Transverse colon (tissue), 4 donors: ENCODE data around the gene PRPF19.

ENCODE experiments used
- POLR2A ChIP-seq: fragments of 450-650 bp; IDR thresholded peaks from one replicate; pipeline ENCODE4 v1.6.1; 2016; ENCODE audit warnings: antibody characterized with exemption, mild to moderate bottlenecking, moderate library complexity
- POLR2AphosphoS5 ChIP-seq, 3 donors: sonication (generic); formaldehyde crosslinking; IDR thresholded peaks; one replicate each; pipeline ENCODE4 v1.6.1; 2016; ENCODE audit warnings: antibody characterized with exemption in 3 of 3
- TF ChIP-seq, protein P1 (sequence below), 5 experiments: fragments of 200-600 bp in 3 of 5; fragments of 450-650 bp in 2 of 5; sonication (generic) in 3 of 5; IDR thresholded peaks; 1 replicate in 2 of 5; 2 replicates in 3 of 5; pipeline ENCODE4 v1.5.1; 2016 to 2017; ENCODE audit warnings: antibody characterized with exemption in 5 of 5, inconsistent platforms in 3 of 5, mild to moderate bottlenecking in 2 of 5, moderate library complexity in 1 of 5

DNA sequence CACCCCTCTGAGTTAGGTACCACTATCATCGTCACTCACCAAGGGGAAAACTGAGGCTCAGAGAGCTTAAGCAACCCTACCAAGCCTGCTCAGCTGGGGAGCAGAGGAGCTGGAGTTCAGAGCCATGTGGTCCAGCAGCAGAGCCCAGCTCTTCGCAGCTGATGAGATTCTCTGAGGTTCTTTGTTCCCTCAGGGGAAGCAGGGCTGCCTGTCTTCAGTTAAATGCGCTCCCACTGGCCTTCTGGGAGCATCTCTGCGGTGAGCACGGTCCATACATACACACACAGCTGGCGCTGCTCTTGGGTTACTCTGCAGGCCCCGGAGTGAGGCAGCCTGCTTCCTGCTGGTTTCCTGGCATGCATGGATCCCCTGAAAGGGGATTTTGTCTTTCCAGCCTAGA lies 45.4 kb downstream of the PRPF19 start:
- TF ChIP-seq, protein P1, sequence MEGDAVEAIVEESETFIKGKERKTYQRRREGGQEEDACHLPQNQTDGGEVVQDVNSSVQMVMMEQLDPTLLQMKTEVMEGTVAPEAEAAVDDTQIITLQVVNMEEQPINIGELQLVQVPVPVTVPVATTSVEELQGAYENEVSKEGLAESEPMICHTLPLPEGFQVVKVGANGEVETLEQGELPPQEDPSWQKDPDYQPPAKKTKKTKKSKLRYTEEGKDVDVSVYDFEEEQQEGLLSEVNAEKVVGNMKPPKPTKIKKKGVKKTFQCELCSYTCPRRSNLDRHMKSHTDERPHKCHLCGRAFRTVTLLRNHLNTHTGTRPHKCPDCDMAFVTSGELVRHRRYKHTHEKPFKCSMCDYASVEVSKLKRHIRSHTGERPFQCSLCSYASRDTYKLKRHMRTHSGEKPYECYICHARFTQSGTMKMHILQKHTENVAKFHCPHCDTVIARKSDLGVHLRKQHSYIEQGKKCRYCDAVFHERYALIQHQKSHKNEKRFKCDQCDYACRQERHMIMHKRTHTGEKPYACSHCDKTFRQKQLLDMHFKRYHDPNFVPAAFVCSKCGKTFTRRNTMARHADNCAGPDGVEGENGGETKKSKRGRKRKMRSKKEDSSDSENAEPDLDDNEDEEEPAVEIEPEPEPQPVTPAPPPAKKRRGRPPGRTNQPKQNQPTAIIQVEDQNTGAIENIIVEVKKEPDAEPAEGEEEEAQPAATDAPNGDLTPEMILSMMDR (IDR thresholded peaks at IDR 0.05): no peak
- no peak for TF ChIP-seq POLR2AphosphoS5 (IDR thresholded peaks at IDR 0.05)
- TF ChIP-seq POLR2A: no peak
